Neural progenitor cell (in vitro differentiated cells): ENCODE measurements around the gene LRP5.

ENCODE experiments used
- EZH2 ChIP-seq: fragments of 200-600 bp; sonication (generic); IDR thresholded peaks from 2 replicates; pipeline ENCODE4 v1.6.1; 2017; ENCODE audit warnings: antibody characterized with exemption, mild to moderate bottlenecking, moderate library complexity
- TF ChIP-seq, protein P1 (sequence below): fragments of 200-600 bp; sonication (generic); IDR thresholded peaks from 2 replicates; pipeline ENCODE4 v1.5.1; 2017; ENCODE audit warnings: antibody characterized with exemption, mild to moderate bottlenecking

DNA sequence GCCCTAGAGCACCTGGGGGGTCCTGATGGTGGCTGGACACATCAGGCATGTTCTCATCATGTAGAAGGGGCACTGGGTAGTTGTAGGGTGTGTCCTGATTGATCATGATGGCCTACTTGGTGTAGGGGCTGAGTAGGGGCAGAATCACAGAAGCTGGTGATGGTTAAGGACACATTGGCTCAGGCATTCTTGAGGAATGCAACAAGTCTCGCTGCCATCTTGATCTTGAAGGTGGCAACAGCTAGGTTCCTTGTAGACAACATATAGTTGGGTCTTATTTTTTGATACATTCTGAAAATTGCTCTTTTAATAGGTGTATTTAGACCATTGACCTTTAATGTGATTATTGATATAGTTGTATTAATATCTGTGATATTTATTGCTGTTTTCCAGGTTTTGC is 176.2 kb downstream of the LRP5 start:
- TF ChIP-seq, protein P1, sequence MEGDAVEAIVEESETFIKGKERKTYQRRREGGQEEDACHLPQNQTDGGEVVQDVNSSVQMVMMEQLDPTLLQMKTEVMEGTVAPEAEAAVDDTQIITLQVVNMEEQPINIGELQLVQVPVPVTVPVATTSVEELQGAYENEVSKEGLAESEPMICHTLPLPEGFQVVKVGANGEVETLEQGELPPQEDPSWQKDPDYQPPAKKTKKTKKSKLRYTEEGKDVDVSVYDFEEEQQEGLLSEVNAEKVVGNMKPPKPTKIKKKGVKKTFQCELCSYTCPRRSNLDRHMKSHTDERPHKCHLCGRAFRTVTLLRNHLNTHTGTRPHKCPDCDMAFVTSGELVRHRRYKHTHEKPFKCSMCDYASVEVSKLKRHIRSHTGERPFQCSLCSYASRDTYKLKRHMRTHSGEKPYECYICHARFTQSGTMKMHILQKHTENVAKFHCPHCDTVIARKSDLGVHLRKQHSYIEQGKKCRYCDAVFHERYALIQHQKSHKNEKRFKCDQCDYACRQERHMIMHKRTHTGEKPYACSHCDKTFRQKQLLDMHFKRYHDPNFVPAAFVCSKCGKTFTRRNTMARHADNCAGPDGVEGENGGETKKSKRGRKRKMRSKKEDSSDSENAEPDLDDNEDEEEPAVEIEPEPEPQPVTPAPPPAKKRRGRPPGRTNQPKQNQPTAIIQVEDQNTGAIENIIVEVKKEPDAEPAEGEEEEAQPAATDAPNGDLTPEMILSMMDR, result no peak
- TF ChIP-seq EZH2, result no peak
